Uterus (tissue), 4 donors: ENCODE data around the gene NGLY1. TPM values are rescaled to one million over a fixed set of nuclear protein-coding genes. Genes with fewer than 3 reads are reported as not detected.

Experiments
- DNase-seq, 2 donors: peaks; one replicate each; pipeline ENCODE4 v3.0.0-alpha.2; 2019 to 2020
- H3K27ac ChIP-seq, 2 donors: fragments of 200-600 bp; sonication (generic); 1 replicate in 1 of 2; 2 replicates in 1 of 2; pipeline ENCODE4 v1.5.1; 2016 to 2018
- H3K27me3 ChIP-seq, 2 donors: fragments of 200-600 bp; sonication (generic); one replicate each; pipeline ENCODE4 v1.5.1; 2018 to 2019; ENCODE audit warnings: control low read depth in 1 of 2
- H3K36me3 ChIP-seq, 2 donors: fragments of 200-600 bp; sonication (generic); one replicate each; pipeline ENCODE4 v1.5.1; 2019; ENCODE audit warnings: control low read depth in 1 of 2
- H3K4me1 ChIP-seq, 2 donors: fragments of 200-600 bp; sonication (generic); one replicate each; pipeline ENCODE4 v1.5.1; 2018 to 2019; ENCODE audit warnings: control low read depth in 1 of 2
- H3K4me3 ChIP-seq, 2 donors: fragments of 200-600 bp; sonication (generic); 1 replicate in 1 of 2; 2 replicates in 1 of 2; pipeline ENCODE4 v1.5.1; 2018 to 2019; ENCODE audit warnings: mild to moderate bottlenecking in 1 of 2
- H3K9me3 ChIP-seq, 2 donors: fragments of 200-600 bp; sonication (generic); one replicate each; pipeline ENCODE4 v1.5.1; 2019; ENCODE audit warnings: control low read depth in 1 of 2
- CTCF ChIP-seq, 4 experiments: fragments of 200-600 bp in 2 of 4; fragments of 450-650 bp in 2 of 4; sonication (generic) in 2 of 4; IDR thresholded peaks; one replicate each; pipeline ENCODE4 v1.5.1; 2016 to 2019; ENCODE audit warnings: antibody characterized with exemption in 4 of 4, mild to moderate bottlenecking in 2 of 4, moderate library complexity in 1 of 4
- POLR2A ChIP-seq, 2 donors: fragments of 450-650 bp; IDR thresholded peaks; one replicate each; pipeline ENCODE4 v1.6.1; 2016; ENCODE audit warnings: antibody characterized with exemption in 2 of 2, mild to moderate bottlenecking in 1 of 2, moderate library complexity in 1 of 2
- intact Hi-C: fragments of 100-400 bp; cut with DNase I; formaldehyde crosslinking; loops from one replicate; pipeline ENCODE4 v1.15.1; 2023; ENCODE audit warnings: low total_unique reads
- total RNA-seq, 4 donors: library from RNA; depleted of rRNA in 3 of 4; stranded (reverse); fragments of >200 nt in 3 of 4; gene quantifications; one replicate each; pipeline versions ENCODE4 v1.1.0 to v1.2.4, GENCODE V29; 2014 to 2023
- donor health status: DM: yes; HTN: yes; CAD: no.

Gene NGLY1
- total RNA-seq, 4 donors from 2014 or later, result 7.4 to 59.2 (median 30.3) TPM

GRCh38 chr3:25801786-25802185 lies 18.5 kb upstream of the NGLY1 start:
- TF ChIP-seq POLR2A (IDR thresholded peaks at IDR 0.05) (no peak), CTCF (IDR thresholded peaks at IDR 0.05) (no peak)
- Histone ChIP-seq H3K27ac (no peak overlapping the region), H3K27me3 (no peaks in the 10 kb centered on the region), H3K36me3 (no peaks in the 10 kb centered on the region), H3K4me1 (no peaks in the 10 kb centered on the region), H3K9me3 (no peaks in the 10 kb centered on the region), H3K4me3 (no peak overlapping the region)
- intact Hi-C loops, result no loop called here
- DNase-seq, result no peak

- Histone ChIP-seq H3K9me3 (no peaks in the 10 kb centered on the region), H3K4me3 (peak within 1 kb of the TSS; percentile 56 to 76), H3K4me1 (no peaks in the 10 kb centered on the region), H3K27ac (peak within 1 kb of the TSS; percentile 82 to 86), H3K27me3 (no peaks in the 10 kb centered on the region), H3K36me3 (no peaks in the 10 kb centered on the region)
- intact Hi-C loops, result no loop called here
- DNase-seq, result peak; percentile 79 to 82
- peak; percentile 59 to 64 for TF ChIP-seq POLR2A (IDR thresholded peaks at IDR 0.05)
- TF ChIP-seq CTCF (IDR thresholded peaks at IDR 0.05), result no peak
Observed at GRCh38 chr3:25789596-25790556, 6.6 kb upstream of the NGLY1 start, which contains the start of gene OXSM. Gene OXSM (plus strand): TSS chr3:25790090. CDS start chr3:25791021, 931 bp downstream.

GRCh38 chr3:25789209-25789595 lies 6.0 kb upstream of the NGLY1 start:
- TF ChIP-seq CTCF (IDR thresholded peaks at IDR 0.05) (no peak), POLR2A (IDR thresholded peaks at IDR 0.05) (no peak)
- intact Hi-C loops, result no loop called here
- H3K4me1 ChIP-seq, result no peaks in the 10 kb centered on the region
- H3K27ac ChIP-seq, result peak overlapping the region in 1 of 2 donors; percentile 86
- no peak for DNase-seq
- H3K9me3 ChIP-seq, result no peaks in the 10 kb centered on the region
- H3K27me3 ChIP-seq, result no peaks in the 10 kb centered on the region
- peak overlapping the region; percentile 56 to 76 for H3K4me3 ChIP-seq
- H3K36me3 ChIP-seq, result no peaks in the 10 kb centered on the region

GRCh38 chr3:25787689-25788088 lies 4.4 kb upstream of the NGLY1 start:
- no peaks in the 10 kb centered on the region for H3K4me1 ChIP-seq
- intact Hi-C loops, result no loop called here
- H3K4me3 ChIP-seq, result no peak overlapping the region
- no peak for DNase-seq
- TF ChIP-seq POLR2A (IDR thresholded peaks at IDR 0.05), result no peak
- no peak for TF ChIP-seq CTCF (IDR thresholded peaks at IDR 0.05)
- no peaks in the 10 kb centered on the region for H3K36me3 ChIP-seq
- no peaks in the 10 kb centered on the region for H3K9me3 ChIP-seq
- H3K27ac ChIP-seq, result no peak overlapping the region
- no peaks in the 10 kb centered on the region for H3K27me3 ChIP-seq

- intact Hi-C loops, result no loop called here
Observed at GRCh38 chr3:25785826-25786225, 2.6 kb upstream of the NGLY1 start.

More at GRCh38 chr3:25785826-25786225, 2.6 kb upstream of the NGLY1 start:
- no peaks in the 10 kb centered on the region for H3K36me3 ChIP-seq
- H3K27me3 ChIP-seq, result no peaks in the 10 kb centered on the region
- no peak overlapping the region for H3K27ac ChIP-seq
- DNase-seq, result no peak
- no peaks in the 10 kb centered on the region for H3K9me3 ChIP-seq
- no peaks in the 10 kb centered on the region for H3K4me1 ChIP-seq
- H3K4me3 ChIP-seq, result no peak overlapping the region
- TF ChIP-seq CTCF (IDR thresholded peaks at IDR 0.05) (no peak), POLR2A (IDR thresholded peaks at IDR 0.05) (no peak)
